Neural cell (in vitro differentiated cells): ENCODE results near the gene USP48.

Source experiments
- CTCF ChIP-seq: fragments of 450-650 bp; IDR thresholded peaks from 2 replicates; pipeline ENCODE4 v1.5.1; 2014; ENCODE audit warnings: antibody characterized with exemption, mild to moderate bottlenecking, moderate library complexity; ENCODE audit not compliant: poor library complexity, severe bottlenecking
- REST ChIP-seq: IDR thresholded peaks from 2 replicates; pipeline ENCODE4 v1.6.1; 2012; ENCODE audit warnings: borderline replicate concordance

- TF ChIP-seq CTCF (no peak), REST (no peak)
These were observed 48.6 kb upstream of the USP48 start for GRCh38 chr1:21831454-21831970.
